Measurements from ENCODE around the gene ADCY5. TPM values are rescaled to one million over a fixed set of nuclear protein-coding genes. Genes with fewer than 3 reads are reported as not detected.

Gene ADCY5
- total RNA-seq, 4 donors from 2014 or later = 3.5 to 44.6 (median 14.5) TPM

GRCh38 chr3:123344175-123344906 is 104.5 kb downstream of the ADCY5 start:
- no peaks in the 10 kb centered on the region for H3K4me1 ChIP-seq
- TF ChIP-seq POLR2A (IDR thresholded peaks at IDR 0.05) = no peak
- TF ChIP-seq, protein P1, sequence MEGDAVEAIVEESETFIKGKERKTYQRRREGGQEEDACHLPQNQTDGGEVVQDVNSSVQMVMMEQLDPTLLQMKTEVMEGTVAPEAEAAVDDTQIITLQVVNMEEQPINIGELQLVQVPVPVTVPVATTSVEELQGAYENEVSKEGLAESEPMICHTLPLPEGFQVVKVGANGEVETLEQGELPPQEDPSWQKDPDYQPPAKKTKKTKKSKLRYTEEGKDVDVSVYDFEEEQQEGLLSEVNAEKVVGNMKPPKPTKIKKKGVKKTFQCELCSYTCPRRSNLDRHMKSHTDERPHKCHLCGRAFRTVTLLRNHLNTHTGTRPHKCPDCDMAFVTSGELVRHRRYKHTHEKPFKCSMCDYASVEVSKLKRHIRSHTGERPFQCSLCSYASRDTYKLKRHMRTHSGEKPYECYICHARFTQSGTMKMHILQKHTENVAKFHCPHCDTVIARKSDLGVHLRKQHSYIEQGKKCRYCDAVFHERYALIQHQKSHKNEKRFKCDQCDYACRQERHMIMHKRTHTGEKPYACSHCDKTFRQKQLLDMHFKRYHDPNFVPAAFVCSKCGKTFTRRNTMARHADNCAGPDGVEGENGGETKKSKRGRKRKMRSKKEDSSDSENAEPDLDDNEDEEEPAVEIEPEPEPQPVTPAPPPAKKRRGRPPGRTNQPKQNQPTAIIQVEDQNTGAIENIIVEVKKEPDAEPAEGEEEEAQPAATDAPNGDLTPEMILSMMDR (IDR thresholded peaks at IDR 0.05) = no peak
- H3K36me3 ChIP-seq = no peaks in the 10 kb centered on the region
- DNase-seq = peak in 1 of 3 donors; percentile 11
- H3K9me3 ChIP-seq = no peaks in the 10 kb centered on the region
- H3K27ac ChIP-seq = peak overlapping the region in 2 of 4 donors; percentile 25 to 40
- H3K4me3 ChIP-seq = no peak overlapping the region
- no peaks in the 10 kb centered on the region for H3K27me3 ChIP-seq

- Histone ChIP-seq H3K4me1 (no peaks in the 10 kb centered on the region), H3K27me3 (no peaks in the 10 kb centered on the region), H3K27ac (peak overlapping the region in 1 of 4 donors; percentile 20), H3K4me3 (no peak overlapping the region), H3K36me3 (no peaks in the 10 kb centered on the region), H3K9me3 (no peaks in the 10 kb centered on the region)
- peak in 1 of 3 donors; percentile 27 for DNase-seq
- TF ChIP-seq POLR2A (IDR thresholded peaks at IDR 0.05) = no peak
- TF ChIP-seq, protein P1 (IDR thresholded peaks at IDR 0.05) = no peak
Measured at GRCh38 chr3:123343296-123344174, 105.4 kb downstream of the ADCY5 start.

DNA sequence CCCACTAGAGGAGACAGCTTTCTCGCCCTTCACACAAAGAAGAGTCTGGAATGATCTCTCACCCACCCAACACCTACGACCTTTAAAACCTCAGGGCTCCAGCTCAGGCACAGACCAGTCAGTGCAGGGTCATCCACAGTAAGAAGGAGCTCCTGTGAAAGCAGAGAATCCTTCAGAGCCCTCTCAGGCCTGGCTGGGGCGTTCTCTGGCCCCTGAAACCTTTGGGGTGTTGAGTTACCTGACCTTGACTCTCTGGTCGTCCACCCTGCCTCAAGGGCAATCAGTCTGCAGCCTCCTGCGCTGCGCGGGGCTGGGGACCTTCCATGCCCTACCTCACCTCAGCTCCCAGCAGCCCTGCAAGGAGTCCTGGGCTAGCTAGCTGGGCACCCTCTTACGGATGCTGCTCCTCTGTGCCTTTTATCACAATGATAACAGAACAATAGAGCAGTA is 106.2 kb downstream of the ADCY5 start:
- H3K4me3 ChIP-seq = no peak overlapping the region
- no peak for DNase-seq
- H3K27ac ChIP-seq = no peak overlapping the region
- no peaks in the 10 kb centered on the region for H3K4me1 ChIP-seq
- no peaks in the 10 kb centered on the region for H3K36me3 ChIP-seq
- H3K27me3 ChIP-seq = no peaks in the 10 kb centered on the region
- H3K9me3 ChIP-seq = no peaks in the 10 kb centered on the region
- TF ChIP-seq POLR2A (IDR thresholded peaks at IDR 0.05) = no peak
- TF ChIP-seq, protein P1 (IDR thresholded peaks at IDR 0.05) = no peak

DNA sequence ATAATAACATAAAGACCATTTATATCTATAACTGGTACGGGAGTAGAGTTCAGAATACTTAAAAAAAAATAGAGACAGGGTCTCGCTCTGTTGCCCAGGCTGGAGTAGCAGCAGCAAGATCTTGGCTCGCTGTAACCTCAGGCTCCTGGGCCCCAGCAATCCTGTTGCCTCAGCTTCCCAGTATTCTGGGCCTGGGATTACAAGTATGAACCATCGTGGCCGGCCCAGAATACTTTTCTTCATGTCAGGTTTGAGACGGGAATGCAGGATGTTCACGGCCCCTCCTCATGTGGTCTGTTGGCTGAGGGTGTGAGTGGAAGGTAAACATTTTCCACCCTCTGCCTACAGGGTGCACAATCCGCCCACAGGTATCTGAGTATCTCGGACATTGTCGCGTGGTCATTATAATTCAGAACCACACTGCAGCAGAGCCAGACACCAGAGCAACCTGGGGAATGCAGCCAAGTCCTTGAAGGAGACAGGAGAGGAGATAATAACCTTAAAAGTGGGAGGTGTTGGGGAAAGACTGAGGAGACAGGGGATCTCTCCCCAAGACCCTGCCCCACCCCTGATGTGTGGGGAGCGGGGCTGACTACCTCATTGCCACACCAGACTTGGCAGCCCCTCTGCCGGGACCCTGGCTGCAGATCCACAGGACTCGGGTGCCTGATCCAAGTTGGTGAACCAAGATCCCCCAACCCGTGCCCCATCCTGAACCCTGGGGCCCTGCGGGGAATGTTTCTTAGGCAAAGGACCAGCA is 106.8 kb downstream of the ADCY5 start:
- Histone ChIP-seq H3K4me1 (no peaks in the 10 kb centered on the region), H3K27ac (no peak overlapping the region)
- DNase-seq = peak in 1 of 3 donors; percentile 19

GRCh38 chr3:123340336-123340735 is 108.6 kb downstream of the ADCY5 start:
- no peak overlapping the region for H3K4me3 ChIP-seq
- TF ChIP-seq, protein P1 (IDR thresholded peaks at IDR 0.05) = no peak
- no peak for TF ChIP-seq POLR2A (IDR thresholded peaks at IDR 0.05)
- H3K4me1 ChIP-seq = no peaks in the 10 kb centered on the region
- no peaks in the 10 kb centered on the region for H3K27me3 ChIP-seq
- no peaks in the 10 kb centered on the region for H3K9me3 ChIP-seq
- H3K27ac ChIP-seq = no peak overlapping the region
- no peaks in the 10 kb centered on the region for H3K36me3 ChIP-seq
- DNase-seq = peak in 1 of 3 donors; percentile 17

More for the DNA sequence above, 106.8 kb downstream of the ADCY5 start:
- TF ChIP-seq POLR2A (IDR thresholded peaks at IDR 0.05) = no peak
- TF ChIP-seq, protein P1 (IDR thresholded peaks at IDR 0.05) = no peak
- H3K9me3 ChIP-seq = no peaks in the 10 kb centered on the region
- H3K36me3 ChIP-seq = no peaks in the 10 kb centered on the region
- H3K4me3 ChIP-seq = no peak overlapping the region
- H3K27me3 ChIP-seq = no peaks in the 10 kb centered on the region

All from Peyer's patch (tissue), 4 donors.